Activated naive CD8-positive, alpha-beta T cell treated with anti-CD3 and anti-CD28 coated beads, Interleukin-2, amount 50 U/mL, for 16 hours (primary cell): Measurements from ENCODE around the gene ADAM8.
"Not testable (repeated sequence)": the region's sequence is repeated elsewhere in the genome, so short reads cannot be mapped to it uniquely, and the experiment has no call there.

ENCODE experiments used
- DNase-seq: peaks from one replicate; pipeline ENCODE4 v3.0.0-alpha.2; 2020; ENCODE audit warnings: low read depth, low spot score

The ADAM8 gene

GRCh38 chr10:133249975-133250754, 26.5 kb downstream of the ADAM8 start:
- DNase-seq = no peak

GRCh38 chr10:133249094-133249780, 27.4 kb downstream of the ADAM8 start:
- no peak for DNase-seq

- DNase-seq = no peak
Measured at GRCh38 chr10:133248334-133248715, 28.3 kb downstream of the ADAM8 start.

GRCh38 chr10:133247681-133248333, 28.9 kb downstream of the ADAM8 start:
- no peak for DNase-seq

- DNase-seq = no peak
Measured at GRCh38 chr10:133246236-133246626, 30.4 kb downstream of the ADAM8 start.

- DNase-seq = no peak
Measured at GRCh38 chr10:133245439-133246235, 31.0 kb downstream of the ADAM8 start.

GRCh38 chr10:133243593-133243992, 33.1 kb downstream of the ADAM8 start:
- DNase-seq = no peak

GRCh38 chr10:133242611-133243356, 33.9 kb downstream of the ADAM8 start:
- no peak for DNase-seq

- DNase-seq = no peak
Measured at GRCh38 chr10:133241501-133242205, 35.0 kb downstream of the ADAM8 start.

- DNase-seq = no peak
Measured at GRCh38 chr10:133239990-133240389, 36.7 kb downstream of the ADAM8 start.

- DNase-seq = no peak
Measured at GRCh38 chr10:133238466-133238804, 38.2 kb downstream of the ADAM8 start.

- no peak for DNase-seq
Measured at GRCh38 chr10:133237588-133238465, 38.8 kb downstream of the ADAM8 start, which contains the start of gene VENTX. TSS of gene VENTX (plus strand) at chr10:133237855. CDS start at chr10:133237915, 60 bp downstream.

GRCh38 chr10:133237241-133237587, 39.5 kb downstream of the ADAM8 start:
- DNase-seq = no peak

GRCh38 chr10:133236401-133237240, 40.0 kb downstream of the ADAM8 start:
- DNase-seq = no peak

- DNase-seq = no peak
Measured at GRCh38 chr10:133235932-133236331, 40.7 kb downstream of the ADAM8 start.

- DNase-seq = no peak
Measured at GRCh38 chr10:133235265-133235855, 41.3 kb downstream of the ADAM8 start.

- DNase-seq = not testable (repeated sequence)
Measured at GRCh38 chr10:133234796-133235195, 41.9 kb downstream of the ADAM8 start.

GRCh38 chr10:133231946-133232574, 44.6 kb downstream of the ADAM8 start:
- no peak for DNase-seq
